LHCN-M2 (cell line): Measurements from ENCODE around the gene ID3. TPM values are rescaled to one million over a fixed set of nuclear protein-coding genes. Genes with fewer than 3 reads are reported as not detected.
"Not testable (repeated sequence)": the region's sequence is repeated elsewhere in the genome, so short reads cannot be mapped to it uniquely, and the experiment has no call there.

Experiments used
- DNase-seq: peaks from one replicate; pipeline ENCODE4 v3.0.0-alpha.2; 2012; ENCODE audit warnings: low read depth
- total RNA-seq: library from RNA; depleted of rRNA; stranded (reverse); fragments of >200 nt; gene quantifications from 2 replicates; pipeline ENCODE4 v1.2.3, GENCODE V29; 2014

The ID3 gene
- total RNA-seq, 1 experiment from 2014 or later: 335 TPM

- no peak for DNase-seq
Measured at GRCh38 chr1:23553231-23554126, 5.8 kb downstream of the ID3 start.

GRCh38 chr1:23551849-23552248 is 7.5 kb downstream of the ID3 start:
- DNase-seq: no peak

- no peak for DNase-seq
Measured at GRCh38 chr1:23548704-23549143, 10.6 kb downstream of the ID3 start.

- DNase-seq: no peak
Measured at GRCh38 chr1:23546897-23547584, 12.3 kb downstream of the ID3 start.

- DNase-seq: no peak
Measured at GRCh38 chr1:23545851-23546250, 13.4 kb downstream of the ID3 start.

- peak; percentile 74 for DNase-seq
Measured at GRCh38 chr1:23544444-23545389, 14.6 kb downstream of the ID3 start.

- DNase-seq: no peak
Measured at GRCh38 chr1:23543707-23544443, 15.4 kb downstream of the ID3 start.

GRCh38 chr1:23542940-23543339 is 16.4 kb downstream of the ID3 start:
- DNase-seq: not testable (repeated sequence)

- DNase-seq: peak; percentile 88
Measured at GRCh38 chr1:23539698-23540266, 19.5 kb downstream of the ID3 start.

- no peak for DNase-seq
Measured at GRCh38 chr1:23537296-23537973, 21.9 kb downstream of the ID3 start.

GRCh38 chr1:23533246-23534023 is 25.9 kb downstream of the ID3 start:
- no peak for DNase-seq

GRCh38 chr1:23531562-23532094 is 27.7 kb downstream of the ID3 start:
- DNase-seq: no peak

GRCh38 chr1:23530747-23531561 is 28.3 kb downstream of the ID3 start, which contains the start of gene E2F2:
E2F2 (minus strand) TSS chr1:23531233; CDS start chr1:23530793, 440 bp downstream.
- DNase-seq: peak; percentile 86

- DNase-seq: no peak
Measured at GRCh38 chr1:23530087-23530746, 29.1 kb downstream of the ID3 start.

GRCh38 chr1:23529146-23530086 is 29.9 kb downstream of the ID3 start:
- DNase-seq: no peak
